PFSK-1 (cell line): ENCODE data around the gene TMEM132D.

Experiments used
- FOXP2 ChIP-seq: optimal IDR thresholded peaks from 2 replicates; pipeline ENCODE3; 2011; ENCODE audit warnings: borderline replicate concordance, control low read depth, inconsistent platforms; ENCODE audit not compliant: insufficient read depth; ENCODE audit errors: extremely low read length, extremely low read depth
- POLR2AphosphoS5 ChIP-seq: IDR thresholded peaks from 2 replicates; pipeline ENCODE4 v1.6.1; 2012; ENCODE audit warnings: low read depth, mild to moderate bottlenecking, control low read depth, low read length, moderate library complexity
- REST ChIP-seq, 2 experiments: IDR thresholded peaks; 2 replicates each; pipeline versions ENCODE4 v1.6.1 to v1.8.0; 2011 to 2012; ENCODE audit warnings: low read depth in 2 of 2, low read length in 2 of 2, control low read depth in 1 of 2, inconsistent platforms in 1 of 2, mild to moderate bottlenecking in 1 of 2, moderate library complexity in 1 of 2; ENCODE audit not compliant: insufficient read depth in 1 of 2
- SIN3A ChIP-seq: IDR thresholded peaks from 2 replicates; pipeline ENCODE4 v1.6.1; 2012; ENCODE audit warnings: mild to moderate bottlenecking, low read length, moderate library complexity, borderline replicate concordance; ENCODE audit not compliant: insufficient read depth
- TAF1 ChIP-seq: IDR thresholded peaks from 2 replicates; pipeline ENCODE4 v1.6.1; 2012; ENCODE audit warnings: low read length, control low read depth, borderline replicate concordance; ENCODE audit not compliant: insufficient read depth

The TMEM132D gene

GRCh38 chr12:129102233-129102632 is 801.6 kb downstream of the TMEM132D start:
- TF ChIP-seq SIN3A (no peak), REST (IDR thresholded peaks at IDR 0.05; ENCODE audit: insufficient read depth in 1 of 2, low read depth in 2 of 2, low read length in 2 of 2) (no peak), POLR2AphosphoS5 (no peak), FOXP2 (no peak), TAF1 (no peak)

GRCh38 chr12:129101816-129102215 is 802.0 kb downstream of the TMEM132D start:
- TF ChIP-seq REST (IDR thresholded peaks at IDR 0.05; ENCODE audit: insufficient read depth in 1 of 2, low read depth in 2 of 2, low read length in 2 of 2) (no peak), POLR2AphosphoS5 (no peak), SIN3A (no peak), TAF1 (no peak), FOXP2 (no peak)

GRCh38 chr12:129101404-129101803 is 802.4 kb downstream of the TMEM132D start:
- TF ChIP-seq TAF1 (no peak), POLR2AphosphoS5 (no peak), SIN3A (no peak), FOXP2 (no peak), REST (IDR thresholded peaks at IDR 0.05; ENCODE audit: insufficient read depth in 1 of 2, low read depth in 2 of 2, low read length in 2 of 2) (no peak)

GRCh38 chr12:129097451-129097850 is 806.4 kb downstream of the TMEM132D start:
- TF ChIP-seq TAF1 (no peak), POLR2AphosphoS5 (no peak), SIN3A (no peak), REST (IDR thresholded peaks at IDR 0.05; ENCODE audit: insufficient read depth in 1 of 2, low read depth in 2 of 2, low read length in 2 of 2) (no peak), FOXP2 (no peak)

GRCh38 chr12:129096968-129097367 is 806.9 kb downstream of the TMEM132D start:
- no peak for TF ChIP-seq POLR2AphosphoS5
- TF ChIP-seq TAF1, result no peak
